ENCODE results near the gene PUS1. TPM values are rescaled to one million over a fixed set of nuclear protein-coding genes. Genes with fewer than 3 reads are reported as not detected.
A peak's percentile ranks its signal among the peaks of the same experiment; 100 is the strongest.
"Not testable (repeated sequence)": the region's sequence is repeated elsewhere in the genome, so short reads cannot be mapped to it uniquely, and the experiment has no call there.

The PUS1 gene
- total RNA-seq, 4 donors from 2014 or later, result 11.2 to 62.2 (median 17.0) TPM

DNA sequence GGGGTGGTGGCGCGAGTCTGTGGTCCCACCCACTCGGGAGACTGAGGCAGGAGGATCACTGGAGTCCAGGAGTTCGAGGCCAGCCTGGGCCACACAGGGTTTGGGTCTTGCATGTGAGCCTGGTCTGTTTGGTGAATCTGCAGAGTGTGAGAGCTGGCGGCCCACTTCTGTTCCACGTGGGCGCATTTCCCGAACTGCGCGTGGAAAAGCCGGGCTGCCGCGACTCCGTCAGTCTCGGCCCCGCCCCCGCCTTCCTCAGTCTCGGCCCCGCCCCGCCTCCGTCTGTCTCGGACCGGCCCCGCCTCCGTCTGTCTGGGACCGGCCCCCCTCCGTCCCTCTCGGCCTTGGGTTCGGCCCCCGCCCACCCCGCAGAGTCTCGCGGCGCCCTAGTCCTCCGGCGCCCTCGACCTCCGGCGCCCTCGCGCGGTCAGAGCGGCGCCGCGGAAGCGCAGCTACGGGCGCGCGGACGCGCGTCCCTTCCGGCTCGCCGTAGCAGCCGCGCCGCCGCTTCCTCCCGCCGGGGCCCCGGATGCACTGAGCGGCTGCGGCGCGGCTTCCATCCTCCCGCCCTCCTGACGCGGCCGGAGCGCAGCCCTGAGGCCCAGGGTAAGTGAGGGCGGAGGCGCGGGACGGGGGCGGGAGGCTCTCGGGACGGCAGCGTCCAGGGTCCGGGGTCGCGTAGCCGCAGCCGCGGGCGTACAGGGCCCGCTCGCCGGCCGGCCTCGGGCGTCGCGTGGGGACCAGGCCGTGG lies 20.5 kb downstream of the PUS1 start, which contains the start of gene EP400:
Gene EP400 (plus strand): TSS at position 512 of the 751 bp plus-strand sequence. CDS start 10,678 bp downstream, outside the sequence.
- no peak for TF ChIP-seq CTCF (IDR thresholded peaks at IDR 0.05)

DNA sequence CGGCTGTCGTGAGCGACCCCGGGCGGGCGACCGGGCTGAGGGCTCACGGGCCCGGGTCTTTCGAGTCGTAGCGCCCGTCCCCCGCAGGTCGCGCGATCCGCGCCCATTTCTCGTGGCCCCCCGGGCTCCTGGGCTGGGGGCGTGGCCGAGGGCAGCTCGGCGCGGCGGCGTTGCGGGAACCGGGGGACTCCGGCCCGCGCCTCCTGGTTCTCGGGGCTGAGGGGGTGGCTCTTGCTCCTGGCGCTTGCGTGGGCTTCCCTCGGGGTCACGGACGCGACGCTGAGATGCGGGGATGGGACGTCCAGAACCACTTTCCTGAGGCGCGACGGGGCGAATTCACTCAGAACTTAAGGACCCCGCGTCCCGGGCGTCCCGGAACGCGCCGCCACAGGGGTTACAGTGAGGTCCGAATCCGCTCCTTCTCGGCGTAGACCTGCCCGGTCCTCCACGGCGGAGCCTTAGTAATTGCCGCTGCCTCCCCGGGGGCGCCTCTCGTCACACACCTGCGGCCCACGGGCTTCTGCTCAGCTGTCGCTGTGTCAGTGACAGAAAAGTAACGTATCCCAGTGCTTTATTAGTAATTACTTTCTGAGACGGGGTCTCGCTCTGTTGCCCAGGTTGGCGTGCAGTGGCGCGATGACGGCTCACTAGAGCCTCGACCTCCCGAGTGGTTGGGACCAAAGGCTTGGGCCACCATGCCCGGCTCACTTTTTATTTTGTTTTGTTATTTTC lies 21.3 kb downstream of the PUS1 start:
- peak; percentile 37 for ATAC-seq (ENCODE audit: low FRiP score)
- TF ChIP-seq CTCF (IDR thresholded peaks at IDR 0.05), result no peak
- DNase-seq (ENCODE audit: low spot score), result no peak

More for the DNA sequence above, 20.5 kb downstream of the PUS1 start, which contains the start of gene EP400:
- DNase-seq (ENCODE audit: low spot score), result peak; percentile 91
- peak; percentile 98 for ATAC-seq (ENCODE audit: low FRiP score)

GRCh38 chr12:131953810-131954209 lies 24.7 kb downstream of the PUS1 start:
- not testable (repeated sequence) for ATAC-seq (ENCODE audit: low FRiP score); DNase-seq (ENCODE audit: low spot score)

- not testable (repeated sequence) for ATAC-seq (ENCODE audit: low FRiP score); DNase-seq (ENCODE audit: low spot score)
Measured at GRCh38 chr12:131954460-131954859, 25.4 kb downstream of the PUS1 start.

DNA sequence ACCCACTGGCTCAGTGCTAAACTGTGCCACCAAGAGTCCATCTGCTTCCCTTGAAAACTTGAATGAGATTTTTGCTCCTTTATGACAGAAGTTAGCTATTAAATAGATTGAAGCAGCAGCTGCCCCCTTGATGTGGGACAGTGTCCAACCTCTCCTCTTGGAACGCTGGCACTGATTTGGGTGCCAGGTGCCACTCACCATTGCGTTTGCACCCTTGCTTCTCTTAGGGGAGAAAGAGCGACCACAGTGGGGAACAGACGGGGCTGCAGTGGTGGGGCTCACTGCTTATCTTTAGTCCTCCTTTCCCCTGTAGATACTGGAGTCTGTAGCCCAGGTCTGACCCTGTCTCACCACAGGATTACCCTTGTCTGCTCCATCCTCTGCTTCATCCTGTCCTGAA lies 30.0 kb downstream of the PUS1 start:
- ATAC-seq (ENCODE audit: low FRiP score) (no peak), DNase-seq (ENCODE audit: low spot score) (no peak)

GRCh38 chr12:131959641-131960589 lies 30.8 kb downstream of the PUS1 start:
- DNase-seq (ENCODE audit: low spot score) (no peak), ATAC-seq (ENCODE audit: low FRiP score) (no peak)
- no peak for TF ChIP-seq CTCF (IDR thresholded peaks at IDR 0.05)

More for the DNA sequence above, 30.0 kb downstream of the PUS1 start:
- no peak for TF ChIP-seq CTCF (IDR thresholded peaks at IDR 0.05)

DNA sequence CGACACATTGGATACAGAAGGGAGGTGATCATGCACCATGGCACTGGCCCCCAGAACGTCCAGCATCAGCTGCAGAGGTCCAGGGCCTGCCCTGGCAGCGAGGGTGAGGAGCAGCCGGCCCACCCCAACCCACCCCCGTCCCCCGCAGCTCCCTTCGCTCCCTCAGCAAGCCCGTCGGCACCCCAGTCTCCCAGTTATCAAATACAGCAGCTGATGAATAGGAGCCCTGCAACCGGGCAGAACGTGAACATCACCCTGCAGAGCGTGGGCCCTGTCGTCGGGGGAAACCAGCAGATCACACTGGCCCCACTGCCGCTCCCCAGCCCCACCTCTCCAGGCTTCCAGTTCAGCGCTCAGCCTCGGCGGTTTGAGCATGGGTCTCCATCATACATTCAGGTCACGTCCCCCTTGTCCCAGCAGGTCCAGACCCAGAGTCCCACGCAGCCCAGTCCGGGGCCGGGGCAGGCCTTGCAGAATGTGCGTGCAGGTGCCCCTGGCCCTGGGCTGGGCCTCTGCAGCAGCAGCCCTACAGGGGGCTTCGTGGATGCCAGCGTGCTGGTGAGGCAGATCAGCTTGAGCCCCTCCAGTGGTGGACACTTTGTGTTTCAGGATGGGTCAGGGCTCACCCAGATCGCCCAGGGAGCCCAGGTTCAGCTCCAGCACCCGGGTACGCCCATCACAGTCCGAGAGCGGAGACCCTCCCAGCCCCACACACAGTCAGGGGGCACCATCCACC lies 31.7 kb downstream of the PUS1 start:
- ATAC-seq (ENCODE audit: low FRiP score); DNase-seq (ENCODE audit: low spot score): not testable (repeated sequence)

- not testable (repeated sequence) for DNase-seq (ENCODE audit: low spot score); ATAC-seq (ENCODE audit: low FRiP score)
Measured at GRCh38 chr12:131961328-131961727, 32.3 kb downstream of the PUS1 start.

All from omental fat pad (tissue), 4 donors.